Fibroblast of lung (primary cell): ENCODE measurements around the gene GFOD2.

ENCODE experiments used
- CTCF ChIP-seq, 2 donors: IDR thresholded peaks in 1 of 2; conservative IDR thresholded peaks in 1 of 2; 1 replicate in 1 of 2; 2 replicates in 1 of 2; pipeline ENCODE4 v1.5.1; 2011 to 2012; ENCODE audit warnings: low read length in 2 of 2, control low read depth in 1 of 2, inconsistent platforms in 1 of 2, low read depth in 1 of 2, mild to moderate bottlenecking in 1 of 2
- EZH2 ChIP-seq: IDR thresholded peaks from 2 replicates; pipeline ENCODE4 v1.5.1; 2012; ENCODE audit warnings: low read length, control low read depth, mild to moderate bottlenecking; ENCODE audit errors: missing control alignments

GRCh38 chr16:67644038-67644437 is 75.1 kb downstream of the GFOD2 start:
- no peak for TF ChIP-seq CTCF (conservative IDR thresholded peaks at IDR 0.05 in 1 of 2, IDR thresholded peaks at IDR 0.05 in 1 of 2; ENCODE audit: low read depth in 1 of 2, low read length in 2 of 2)
- no peak for TF ChIP-seq EZH2
